HG02938 (cell line): ENCODE measurements around the gene MPST.

ENCODE experiments used
- ATAC-seq: cut with Tn5 transposase; IDR thresholded peaks from one replicate; pipeline ENCODE4 v1.9.1; 2021; ENCODE audit warnings: mild to moderate bottlenecking, moderate library complexity; ENCODE audit not compliant: unreplicated experiment

MPST gene

GRCh38 chr22:37043828-37044538, 24.4 kb downstream of the MPST start:
- peak; percentile 51 for ATAC-seq

GRCh38 chr22:37044634-37045625, 25.4 kb downstream of the MPST start:
- ATAC-seq: no peak

- ATAC-seq: no peak
Measured at GRCh38 chr22:37045958-37046357, 26.4 kb downstream of the MPST start.

- no peak for ATAC-seq
Measured at GRCh38 chr22:37046589-37046988, 27.0 kb downstream of the MPST start.

- ATAC-seq: no peak
Measured at GRCh38 chr22:37047006-37047405, 27.5 kb downstream of the MPST start.

- ATAC-seq: no peak
Measured at GRCh38 chr22:37048133-37048532, 28.6 kb downstream of the MPST start.

GRCh38 chr22:37049224-37049623, 29.7 kb downstream of the MPST start:
- no peak for ATAC-seq

GRCh38 chr22:37050913-37051312, 31.4 kb downstream of the MPST start:
- ATAC-seq: no peak

- ATAC-seq: no peak
Measured at GRCh38 chr22:37051391-37052385, 32.1 kb downstream of the MPST start, which contains the start of gene KCTD17. Gene KCTD17, plus strand, starts transcription at chr22:37051742. Its CDS starts 19 bp downstream, at chr22:37051761.

GRCh38 chr22:37052386-37053309, 33.1 kb downstream of the MPST start:
- ATAC-seq: no peak

GRCh38 chr22:37053310-37054055, 33.9 kb downstream of the MPST start:
- ATAC-seq: no peak

- no peak for ATAC-seq
Measured at GRCh38 chr22:37054056-37054395, 34.5 kb downstream of the MPST start.

- no peak for ATAC-seq
Measured at GRCh38 chr22:37054600-37055365, 35.2 kb downstream of the MPST start.

GRCh38 chr22:37056246-37056645, 36.7 kb downstream of the MPST start:
- ATAC-seq: no peak

- no peak for ATAC-seq
Measured at GRCh38 chr22:37057226-37057625, 37.7 kb downstream of the MPST start.

GRCh38 chr22:37057796-37058510, 38.4 kb downstream of the MPST start:
- no peak for ATAC-seq

- ATAC-seq: no peak
Measured at GRCh38 chr22:37058917-37059701, 39.6 kb downstream of the MPST start.
